WTC11 (cell line): ENCODE measurements around the gene SLC7A8. TPM values are rescaled to one million over a fixed set of nuclear protein-coding genes. Genes with fewer than 3 reads are reported as not detected.

Source experiments
- ATAC-seq: fragments of 200-7000 bp; cut with Tn5 transposase; 2 replicates; pipeline ENCODE4 v1.10.0; 2021; ENCODE audit warnings: mild to moderate bottlenecking, moderate library complexity
- CTCF ChIA-PET: fragments of 300-600 bp; sonication (Branson Sonifier 250); formaldehyde crosslinking; loops from one replicate; lab custom pipeline; 2021; ENCODE audit warnings: antibody characterized with exemption; lab: Charles Lee
- POLR2A ChIA-PET: fragments of 350-600 bp; sonication (Branson Sonifier 250); formaldehyde crosslinking; loops from one replicate; lab custom pipeline; 2021; ENCODE audit warnings: antibody characterized with exemption; lab: Charles Lee
- DNase-seq: peaks from one replicate; pipeline ENCODE4 v3.0.0; 2021; ENCODE audit warnings: low spot score
- H3K27ac Mint-ChIP-seq: 2 replicates; pipeline ENCODE4 v1.8.0; 2021; ENCODE audit warnings: mixed read lengths
- H3K27me3 Mint-ChIP-seq: 2 replicates; pipeline ENCODE4 v1.8.0; 2021; ENCODE audit warnings: low read depth, mild to moderate bottlenecking, moderate library complexity, mixed read lengths
- H3K36me3 Mint-ChIP-seq: 2 replicates; pipeline ENCODE4 v1.8.0; 2021; ENCODE audit warnings: mixed read lengths
- H3K4me1 Mint-ChIP-seq: 2 replicates; pipeline ENCODE4 v1.8.0; 2022; ENCODE audit warnings: mixed read lengths
- H3K4me3 Mint-ChIP-seq: 2 replicates; pipeline ENCODE4 v1.8.0; 2021; ENCODE audit warnings: mild to moderate bottlenecking, moderate library complexity, mixed read lengths
- H3K9me3 Mint-ChIP-seq: 2 replicates; pipeline ENCODE4 v1.8.0; 2021; ENCODE audit warnings: mixed read lengths
- AFF4 ChIP-seq: sonication (generic); formaldehyde crosslinking; IDR thresholded peaks from 2 replicates; pipeline ENCODE4 v1.8.1; 2023; ENCODE audit warnings: mild to moderate bottlenecking, missing genetic modification reagents, borderline replicate concordance
- AR ChIP-seq: fragments of 250-450 bp; sonication (Bioruptor Pico); IDR thresholded peaks from 2 replicates; pipeline ENCODE4 v1.9.0; 2021; ENCODE audit warnings: mild to moderate bottlenecking
- CBFB ChIP-seq: sonication (generic); formaldehyde crosslinking; IDR thresholded peaks from 2 replicates; pipeline ENCODE4 v1.8.1; 2022; ENCODE audit warnings: mild to moderate bottlenecking, low read depth, missing genetic modification reagents
- GRHL2 ChIP-seq: fragments of 250-450 bp; sonication (Bioruptor Pico); IDR thresholded peaks from 2 replicates; pipeline ENCODE4 v1.8.0; 2022; ENCODE audit warnings: mild to moderate bottlenecking, moderate library complexity; ENCODE audit not compliant: insufficient replicate concordance, severe bottlenecking
- IRF1 ChIP-seq: sonication (generic); formaldehyde crosslinking; IDR thresholded peaks from 2 replicates; pipeline ENCODE4 v1.8.0; 2023; ENCODE audit warnings: missing genetic modification reagents
- MYBL2 ChIP-seq: sonication (generic); formaldehyde crosslinking; IDR thresholded peaks from 2 replicates; pipeline ENCODE4 v1.8.1; 2023; ENCODE audit warnings: mild to moderate bottlenecking, moderate library complexity, missing genetic modification reagents
- NFE2L1 ChIP-seq: sonication (generic); formaldehyde crosslinking; IDR thresholded peaks from 2 replicates; pipeline ENCODE4 v1.8.1; 2023; ENCODE audit warnings: missing genetic modification reagents
- NR2C2 ChIP-seq: sonication (generic); formaldehyde crosslinking; IDR thresholded peaks from 2 replicates; pipeline ENCODE4 v1.8.0; 2022; ENCODE audit warnings: mild to moderate bottlenecking, missing genetic modification reagents
- OVOL2 ChIP-seq: fragments of 250-450 bp; sonication (Bioruptor Pico); IDR thresholded peaks from 2 replicates; pipeline ENCODE4 v1.9.0; 2021; ENCODE audit warnings: mild to moderate bottlenecking, borderline replicate concordance
- PRDM15 ChIP-seq: sonication (generic); formaldehyde crosslinking; IDR thresholded peaks from 2 replicates; pipeline ENCODE4 v1.8.0; 2022; ENCODE audit warnings: missing genetic modification reagents
- RELA ChIP-seq: sonication (generic); formaldehyde crosslinking; IDR thresholded peaks from 2 replicates; pipeline ENCODE4 v1.8.1; 2022; ENCODE audit warnings: missing genetic modification reagents, mild to moderate bottlenecking, borderline replicate concordance
- RORB ChIP-seq: fragments of 250-450 bp; sonication (Bioruptor Pico); IDR thresholded peaks from 2 replicates; pipeline ENCODE4 v1.9.0; 2021; ENCODE audit warnings: mild to moderate bottlenecking
- SMAD3 ChIP-seq: sonication (generic); formaldehyde crosslinking; IDR thresholded peaks from 2 replicates; pipeline ENCODE4 v1.8.0; 2022; ENCODE audit warnings: missing genetic modification reagents, mild to moderate bottlenecking, borderline replicate concordance
- SOX15 ChIP-seq: fragments of 250-450 bp; sonication (Bioruptor Pico); IDR thresholded peaks from 2 replicates; pipeline ENCODE4 v1.9.0; 2021; ENCODE audit warnings: mild to moderate bottlenecking
- TCF7 ChIP-seq: sonication (generic); formaldehyde crosslinking; IDR thresholded peaks from 2 replicates; pipeline ENCODE4 v1.8.0; 2022; ENCODE audit warnings: mild to moderate bottlenecking, low read depth, missing genetic modification reagents, moderate library complexity
- TEAD4 ChIP-seq: sonication (generic); formaldehyde crosslinking; IDR thresholded peaks from 2 replicates; pipeline ENCODE4 v1.8.0; 2022; ENCODE audit warnings: mild to moderate bottlenecking, missing genetic modification reagents
- ZBTB43 ChIP-seq: sonication (generic); formaldehyde crosslinking; IDR thresholded peaks from 2 replicates; pipeline ENCODE4 v1.8.1; 2023; ENCODE audit warnings: mild to moderate bottlenecking, missing genetic modification reagents
- ZNF396 ChIP-seq: fragments of 250-450 bp; sonication (Bioruptor Pico); IDR thresholded peaks from 2 replicates; pipeline ENCODE4 v1.8.0; 2021; ENCODE audit warnings: mild to moderate bottlenecking, moderate library complexity, borderline replicate concordance
- ZNF425 ChIP-seq: fragments of 250-450 bp; sonication (Bioruptor Pico); conservative IDR thresholded peaks from 2 replicates; pipeline ENCODE4 v1.9.0; 2021; ENCODE audit warnings: mild to moderate bottlenecking
- total RNA-seq: library from RNA; stranded (reverse); gene quantifications from 3 replicates; pipeline ENCODE4 v1.2.3, GENCODE V29; 2021
- TF ChIP-seq, protein P1 (sequence below): sonication (generic); formaldehyde crosslinking; IDR thresholded peaks from 2 replicates; pipeline ENCODE4 v1.8.0; 2022; ENCODE audit warnings: mild to moderate bottlenecking, missing genetic modification reagents
- TF ChIP-seq, protein P2 (sequence below): sonication (generic); formaldehyde crosslinking; IDR thresholded peaks from 2 replicates; pipeline ENCODE4 v1.8.1; 2022; ENCODE audit warnings: low read depth, mild to moderate bottlenecking, moderate library complexity, missing genetic modification reagents, borderline replicate concordance

Gene SLC7A8
- total RNA-seq, 1 experiment from 2014 or later = 207 TPM

DNA sequence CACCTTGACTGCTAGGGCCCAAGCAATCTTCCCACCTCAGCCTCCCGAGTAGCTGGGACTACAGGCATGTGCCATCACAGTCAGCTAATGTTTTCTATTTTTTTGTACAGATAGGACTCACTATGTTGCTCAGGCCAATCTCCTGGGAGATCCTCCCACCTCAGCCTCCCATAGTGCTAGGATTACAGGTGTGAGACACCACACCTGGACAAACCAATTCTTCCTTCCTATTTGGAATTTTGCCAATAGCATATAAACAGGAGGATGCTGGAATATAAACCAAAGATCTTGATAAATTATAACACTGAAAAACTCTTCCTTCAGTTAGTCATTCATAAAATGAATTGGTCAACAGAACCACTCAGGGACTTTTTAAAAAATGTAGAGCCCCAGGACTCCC lies 96.9 kb downstream of the SLC7A8 start (continued):
- TF ChIP-seq SMAD3 (CRISPR knock-in tag) = no peak
- no peak for TF ChIP-seq MYBL2 (CRISPR knock-in tag)
- TF ChIP-seq CBFB = no peak
- no peak for TF ChIP-seq NR2C2
- TF ChIP-seq, protein P1, sequence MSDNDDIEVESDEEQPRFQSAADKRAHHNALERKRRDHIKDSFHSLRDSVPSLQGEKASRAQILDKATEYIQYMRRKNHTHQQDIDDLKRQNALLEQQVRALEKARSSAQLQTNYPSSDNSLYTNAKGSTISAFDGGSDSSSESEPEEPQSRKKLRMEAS = no peak
- TF ChIP-seq ZNF425 (CRISPR knock-in tag) = no peak

DNA sequence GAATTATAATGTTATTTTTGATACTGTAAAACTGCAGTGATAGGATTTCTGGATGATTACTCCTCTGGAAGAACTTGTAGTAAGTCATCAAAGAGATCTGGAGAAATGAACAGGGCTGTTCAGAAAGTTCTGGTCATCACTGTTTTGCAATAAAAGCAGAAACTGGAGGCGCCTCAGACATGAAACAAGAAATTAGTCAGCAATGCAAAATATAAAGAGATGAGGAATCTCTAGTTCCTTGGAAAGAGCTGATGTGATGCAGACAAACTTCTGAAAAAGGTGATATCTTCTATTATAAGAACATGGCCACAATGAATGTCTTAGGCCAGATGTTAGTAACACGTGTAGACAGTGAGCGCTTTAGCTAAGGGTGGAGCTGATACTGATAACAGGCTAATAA lies 98.0 kb downstream of the SLC7A8 start:
- CTCF ChIA-PET = interaction anchor here (0.6 to 5.0 kb wide), 3 partner anchors 17 to 58 kb away, joined by 4 to 20 read pairs (median 4); no protein-coding TSS in a partner anchor
- no peak for ATAC-seq
- peaks cover 81% of the 10 kb centered on the region for H3K36me3 Mint-ChIP-seq
- TF ChIP-seq ZNF396 (CRISPR knock-in tag) = no peak
- no peak for TF ChIP-seq NFE2L1 (CRISPR knock-in tag)
- no peak for TF ChIP-seq OVOL2 (CRISPR knock-in tag)
- TF ChIP-seq, protein P2, sequence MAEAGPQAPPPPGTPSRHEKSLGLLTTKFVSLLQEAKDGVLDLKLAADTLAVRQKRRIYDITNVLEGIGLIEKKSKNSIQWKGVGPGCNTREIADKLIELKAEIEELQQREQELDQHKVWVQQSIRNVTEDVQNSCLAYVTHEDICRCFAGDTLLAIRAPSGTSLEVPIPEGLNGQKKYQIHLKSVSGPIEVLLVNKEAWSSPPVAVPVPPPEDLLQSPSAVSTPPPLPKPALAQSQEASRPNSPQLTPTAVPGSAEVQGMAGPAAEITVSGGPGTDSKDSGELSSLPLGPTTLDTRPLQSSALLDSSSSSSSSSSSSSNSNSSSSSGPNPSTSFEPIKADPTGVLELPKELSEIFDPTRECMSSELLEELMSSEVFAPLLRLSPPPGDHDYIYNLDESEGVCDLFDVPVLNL = no peak
- no peak for TF ChIP-seq MYBL2 (CRISPR knock-in tag)
- no peak for TF ChIP-seq TEAD4 (CRISPR knock-in tag)
- TF ChIP-seq PRDM15 (CRISPR knock-in tag) = no peak
- TF ChIP-seq RELA = no peak
- TF ChIP-seq TCF7 (CRISPR knock-in tag) = no peak
- no peak for TF ChIP-seq IRF1 (CRISPR knock-in tag)
- no peak for TF ChIP-seq AR
- no peak for TF ChIP-seq RORB (CRISPR knock-in tag)
- no peak for TF ChIP-seq ZBTB43 (CRISPR knock-in tag)
- no peak for TF ChIP-seq GRHL2 (CRISPR knock-in tag)
- no peak for TF ChIP-seq AFF4 (CRISPR knock-in tag)
- TF ChIP-seq SOX15 (CRISPR knock-in tag) = no peak

More for the DNA sequence above, 98.0 kb downstream of the SLC7A8 start:
- Mint-ChIP-seq H3K4me1 (no peaks in the 10 kb centered on the region), H3K27me3 (no peaks in the 10 kb centered on the region), H3K27ac (no peak overlapping the region), H3K4me3 (no peak overlapping the region), H3K9me3 (no peaks in the 10 kb centered on the region)
- POLR2A ChIA-PET = no interaction called here
- DNase-seq = no peak
